CD4-positive, alpha-beta T cell treated with Interleukin-4 for 1 hour (primary cell): ENCODE results near the gene JPH4.
A peak's percentile ranks its signal among the peaks of the same experiment; 100 is the strongest.

ENCODE experiments used
- DNase-seq, 2 donors: peaks; one replicate each; pipeline ENCODE4 v3.0.0-alpha.2; 2020 to 2022

JPH4 gene

GRCh38 chr14:23577710-23578392 lies 739 bp downstream of the JPH4 start:
- no peak for DNase-seq

GRCh38 chr14:23577004-23577681 lies 1.4 kb downstream of the JPH4 start:
- no peak for DNase-seq

GRCh38 chr14:23573384-23574015 lies 5.1 kb downstream of the JPH4 start:
- no peak for DNase-seq

- DNase-seq, result peak in 1 of 2 donors; percentile 39
Measured at GRCh38 chr14:23572836-23573235, 5.8 kb downstream of the JPH4 start.

GRCh38 chr14:23572524-23572828 lies 6.1 kb downstream of the JPH4 start:
- DNase-seq, result no peak

GRCh38 chr14:23571701-23572523 lies 6.7 kb downstream of the JPH4 start:
- no peak for DNase-seq

- no peak for DNase-seq
Measured at GRCh38 chr14:23570806-23571483, 7.6 kb downstream of the JPH4 start.

GRCh38 chr14:23569443-23570151 lies 9.0 kb downstream of the JPH4 start:
- DNase-seq, result no peak

- no peak for DNase-seq
Measured at GRCh38 chr14:23568600-23569331, 9.8 kb downstream of the JPH4 start.

GRCh38 chr14:23568021-23568599 lies 10.5 kb downstream of the JPH4 start:
- no peak for DNase-seq

GRCh38 chr14:23567186-23568020 lies 11.2 kb downstream of the JPH4 start, which contains the start of gene AP1G2:
TSS of gene AP1G2 (minus strand) at chr14:23567791. CDS start at chr14:23567314, 477 bp downstream.
- DNase-seq, result peak; percentile 85 to 88

GRCh38 chr14:23566778-23567185 lies 11.8 kb downstream of the JPH4 start:
- DNase-seq, result no peak

GRCh38 chr14:23566112-23566777 lies 12.3 kb downstream of the JPH4 start:
- no peak for DNase-seq

GRCh38 chr14:23565626-23566025 lies 13.0 kb downstream of the JPH4 start:
- DNase-seq, result no peak

GRCh38 chr14:23564876-23565275 lies 13.7 kb downstream of the JPH4 start:
- no peak for DNase-seq

- no peak for DNase-seq
Measured at GRCh38 chr14:23564181-23564812, 14.3 kb downstream of the JPH4 start.

GRCh38 chr14:23563473-23564180 lies 15.0 kb downstream of the JPH4 start:
- DNase-seq, result no peak

- peak; percentile 59 to 67 for DNase-seq
Measured at GRCh38 chr14:23562822-23563472, 15.6 kb downstream of the JPH4 start.
